Measurements from ENCODE around the gene RAB8A.
A peak's percentile ranks its signal among the peaks of the same experiment; 100 is the strongest.

Gene RAB8A

DNA sequence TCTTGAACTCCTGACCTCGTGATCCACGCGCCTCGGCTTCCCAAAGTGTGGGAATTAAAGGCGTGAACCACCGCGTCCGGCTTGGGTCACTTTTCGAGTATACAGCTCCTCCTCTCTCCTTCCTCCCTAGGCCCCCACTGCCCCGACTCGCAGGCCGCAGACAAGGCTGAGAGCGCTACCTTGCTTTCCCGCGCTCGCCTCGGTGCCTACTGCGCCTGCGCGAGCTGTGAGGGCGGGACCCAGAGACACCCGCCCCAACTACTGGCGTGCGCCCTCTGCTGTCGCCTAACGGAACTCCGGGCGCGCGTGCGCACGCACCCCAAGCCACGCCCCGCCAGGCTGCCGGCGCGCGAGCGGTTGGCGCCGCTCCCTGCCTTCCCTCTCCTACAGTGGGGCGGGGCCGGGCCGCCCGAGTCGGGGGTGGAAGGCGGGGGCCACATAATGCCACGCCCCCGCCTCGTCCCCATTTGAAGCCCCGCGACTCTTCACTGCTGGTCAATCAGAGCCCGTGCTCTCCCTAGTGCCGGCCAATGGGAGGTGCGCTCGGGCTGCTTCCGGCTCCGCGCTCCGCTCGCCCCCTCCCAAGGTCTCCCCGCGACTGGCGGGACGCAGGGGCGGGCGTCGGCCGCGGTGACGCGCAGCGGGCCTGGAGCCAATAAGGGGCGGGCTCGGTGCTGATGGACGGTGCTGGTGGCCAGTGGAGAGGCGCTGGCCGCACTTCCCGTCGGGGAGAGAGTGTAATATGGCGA, at the start of gene RAB8A:
Gene RAB8A (plus strand): TSS at position 730 of the 749 bp plus-strand sequence. CDS start 13 bp downstream, at position 743.
- peak; percentile 97 for DNase-seq (ENCODE audit: low read depth)

- DNase-seq (ENCODE audit: low read depth): no peak
Observed at GRCh38 chr19:16061943-16062342, 49.7 kb upstream of the RAB8A start.

GRCh38 chr19:16062789-16063188, 48.9 kb upstream of the RAB8A start:
- peak; percentile 53 for DNase-seq (ENCODE audit: low read depth)

DNA sequence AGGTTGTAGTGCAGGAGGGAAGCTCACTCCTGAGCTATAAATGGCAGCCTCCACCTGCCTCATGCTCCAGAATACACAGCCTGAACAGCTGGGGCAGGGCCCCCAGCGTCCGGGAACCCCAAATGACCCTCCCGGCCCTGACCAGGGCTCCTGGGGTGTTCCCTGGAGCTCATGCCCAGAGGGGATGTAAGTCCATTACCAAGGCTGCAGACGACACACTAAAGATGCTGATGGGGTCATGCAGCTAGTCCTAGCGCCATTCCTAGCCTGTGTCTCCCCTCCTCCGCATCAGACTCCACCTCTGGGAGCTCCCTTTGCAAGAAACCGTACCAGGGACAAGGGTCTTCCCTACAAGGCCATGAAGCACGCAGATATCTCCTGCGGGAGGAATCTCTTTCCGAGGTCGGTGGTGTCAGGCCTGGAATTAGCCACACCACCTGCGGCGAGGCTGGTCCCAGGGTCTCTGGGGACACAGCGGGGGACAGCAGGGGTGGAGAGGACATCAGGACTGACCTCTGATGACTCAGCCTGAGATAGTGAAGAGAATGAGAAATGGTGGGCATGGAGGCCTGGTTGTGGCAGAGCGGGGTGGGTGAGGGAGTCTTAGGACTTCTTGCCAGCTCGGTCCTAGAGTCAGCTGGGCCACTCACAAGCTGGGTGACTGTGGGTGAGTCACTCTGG, 47.3 kb upstream of the RAB8A start:
- DNase-seq (ENCODE audit: low read depth): no peak

DNA sequence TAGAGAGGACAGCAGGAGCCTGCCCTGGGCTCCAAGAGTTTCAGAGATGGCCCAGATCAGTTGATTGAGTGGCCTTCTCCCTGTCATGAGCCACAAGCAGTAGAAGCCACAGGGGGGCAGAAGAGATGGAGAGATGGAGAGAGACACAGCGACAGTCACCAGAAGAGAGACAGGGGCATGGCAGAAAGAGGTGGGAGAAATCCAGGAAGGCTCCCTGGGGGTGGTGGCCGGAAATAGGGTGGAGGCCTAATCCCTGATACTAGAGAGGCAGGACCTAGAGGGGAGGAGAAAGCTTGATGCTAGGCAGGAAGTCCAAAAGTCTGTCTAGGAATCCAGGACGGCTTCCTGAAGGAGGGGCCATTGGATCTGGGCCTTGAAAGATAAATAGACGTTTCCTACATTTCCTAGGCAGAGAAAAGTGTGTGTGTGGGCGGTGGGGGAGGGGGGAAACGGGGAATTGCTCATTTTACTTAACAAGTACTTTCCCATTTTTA, 45.0 kb upstream of the RAB8A start:
- peak; percentile 35 for DNase-seq (ENCODE audit: low read depth)

- no peak for DNase-seq (ENCODE audit: low read depth)
Observed at GRCh38 chr19:16067205-16067938, 44.3 kb upstream of the RAB8A start.

DNA sequence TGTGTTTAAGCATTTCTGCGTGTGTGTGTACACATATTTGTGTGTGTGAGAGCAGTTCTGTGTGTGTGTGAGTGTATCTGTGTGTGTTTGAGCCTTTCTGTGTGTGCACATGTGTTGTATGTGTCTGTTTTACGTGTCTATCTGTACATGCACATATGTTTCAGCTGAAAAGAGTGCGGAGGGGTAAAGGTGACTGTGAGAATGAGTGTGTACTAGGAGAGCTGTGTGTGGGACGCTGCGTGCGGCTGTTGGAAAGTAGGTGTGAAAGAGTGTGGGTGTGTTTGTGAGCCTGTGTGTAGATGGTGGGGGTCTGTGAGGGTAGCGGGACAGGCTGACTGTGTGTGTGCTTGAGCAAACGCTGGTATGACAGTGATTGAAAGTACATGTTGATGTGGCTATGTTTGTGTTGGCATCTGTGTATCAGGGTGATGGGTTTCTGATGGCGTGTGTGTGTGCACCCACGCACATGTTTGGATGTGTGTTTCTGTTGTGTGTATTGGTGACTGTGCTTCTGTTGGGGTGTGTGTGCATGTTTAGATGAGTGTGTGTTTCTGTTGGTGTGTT, 42.9 kb upstream of the RAB8A start:
- no peak for DNase-seq (ENCODE audit: low read depth)

- DNase-seq (ENCODE audit: low read depth): no peak
Observed at GRCh38 chr19:16069813-16070365, 41.8 kb upstream of the RAB8A start.

DNA sequence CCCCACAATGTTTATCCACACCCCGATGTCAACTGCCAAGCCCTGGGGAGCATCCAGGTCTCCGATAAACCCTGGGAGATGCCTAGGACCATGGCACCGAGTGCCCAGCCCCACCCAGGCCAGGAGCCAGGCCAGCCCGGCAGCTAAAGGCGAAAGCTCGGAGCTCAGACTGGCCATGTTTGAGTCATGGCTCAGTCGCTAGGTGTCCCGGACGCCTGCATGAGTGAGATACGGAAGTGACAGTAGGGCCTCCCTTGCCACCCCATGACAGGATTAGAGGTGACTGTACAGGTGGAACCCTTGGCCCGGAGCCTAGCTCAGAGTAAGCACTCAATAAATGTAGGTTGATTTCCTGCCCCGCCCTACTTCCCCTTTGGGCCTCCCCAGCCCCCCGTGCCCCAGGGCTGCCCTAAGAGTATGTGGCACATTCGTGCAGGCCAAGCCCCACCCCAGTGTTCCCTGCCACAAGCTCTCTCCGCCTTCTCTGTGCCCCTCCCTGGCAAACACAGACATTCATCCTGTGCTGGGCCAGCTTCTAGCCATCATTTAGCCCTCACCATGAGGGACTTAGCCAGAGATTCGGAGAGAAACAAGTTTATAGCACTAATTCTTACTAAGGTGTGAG, 41.2 kb upstream of the RAB8A start:
- DNase-seq (ENCODE audit: low read depth): peak; percentile 84

DNA sequence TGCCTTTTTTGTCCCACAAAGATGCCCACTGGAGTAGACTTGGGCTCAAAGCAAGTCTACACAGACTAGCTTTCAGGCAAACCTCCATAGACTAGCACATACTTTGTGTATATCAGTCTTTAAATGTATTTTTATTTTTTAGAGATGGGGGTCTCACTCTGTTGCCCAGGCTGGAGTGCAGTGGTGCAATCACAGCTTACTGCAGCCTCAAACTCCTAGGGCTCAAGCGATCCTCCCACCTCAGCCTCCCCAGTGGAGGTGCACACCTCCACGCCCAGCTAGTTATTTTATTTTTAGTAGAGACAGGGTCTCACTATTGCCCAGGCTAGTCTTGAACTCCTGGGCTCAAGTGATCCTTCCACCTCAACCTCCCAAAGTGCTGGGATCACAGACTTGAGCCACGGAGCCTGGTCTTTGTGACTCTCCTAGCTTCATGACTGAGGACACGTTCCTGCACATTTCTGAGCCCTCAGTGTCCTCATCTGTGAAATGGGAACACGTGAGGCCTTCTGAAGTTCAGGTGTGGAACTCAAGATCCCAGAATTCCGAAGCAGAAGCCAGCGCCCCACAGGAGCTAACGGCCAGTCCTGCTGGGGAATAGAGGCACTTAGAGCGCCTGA, 40.5 kb upstream of the RAB8A start:
- DNase-seq (ENCODE audit: low read depth): no peak

DNA sequence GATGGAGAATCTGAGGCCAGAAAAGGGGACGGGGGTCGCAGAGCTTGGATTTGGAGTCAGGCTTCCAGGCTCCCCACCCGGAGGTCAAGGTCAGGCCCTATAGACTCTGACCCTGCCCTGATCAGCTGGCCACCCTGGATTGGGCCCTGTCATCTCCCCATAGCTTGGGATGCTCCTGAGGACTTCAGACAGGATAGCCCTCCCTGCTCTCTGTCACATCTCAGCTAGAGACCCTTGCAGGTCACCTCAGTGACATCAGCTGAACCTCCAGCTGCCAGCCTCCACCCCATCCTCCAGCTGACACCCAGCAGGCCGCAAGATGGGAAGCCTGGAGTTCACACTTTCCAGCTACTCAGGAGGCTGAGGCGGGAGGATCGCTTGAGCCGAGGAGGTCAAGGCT, 38.2 kb upstream of the RAB8A start:
- no peak for DNase-seq (ENCODE audit: low read depth)

- no peak for DNase-seq (ENCODE audit: low read depth)
Observed at GRCh38 chr19:16073988-16074387, 37.7 kb upstream of the RAB8A start.

GRCh38 chr19:16074488-16075365, 37.0 kb upstream of the RAB8A start:
- DNase-seq (ENCODE audit: low read depth): no peak

GRCh38 chr19:16075430-16076153, 36.1 kb upstream of the RAB8A start:
- no peak for DNase-seq (ENCODE audit: low read depth)

DNA sequence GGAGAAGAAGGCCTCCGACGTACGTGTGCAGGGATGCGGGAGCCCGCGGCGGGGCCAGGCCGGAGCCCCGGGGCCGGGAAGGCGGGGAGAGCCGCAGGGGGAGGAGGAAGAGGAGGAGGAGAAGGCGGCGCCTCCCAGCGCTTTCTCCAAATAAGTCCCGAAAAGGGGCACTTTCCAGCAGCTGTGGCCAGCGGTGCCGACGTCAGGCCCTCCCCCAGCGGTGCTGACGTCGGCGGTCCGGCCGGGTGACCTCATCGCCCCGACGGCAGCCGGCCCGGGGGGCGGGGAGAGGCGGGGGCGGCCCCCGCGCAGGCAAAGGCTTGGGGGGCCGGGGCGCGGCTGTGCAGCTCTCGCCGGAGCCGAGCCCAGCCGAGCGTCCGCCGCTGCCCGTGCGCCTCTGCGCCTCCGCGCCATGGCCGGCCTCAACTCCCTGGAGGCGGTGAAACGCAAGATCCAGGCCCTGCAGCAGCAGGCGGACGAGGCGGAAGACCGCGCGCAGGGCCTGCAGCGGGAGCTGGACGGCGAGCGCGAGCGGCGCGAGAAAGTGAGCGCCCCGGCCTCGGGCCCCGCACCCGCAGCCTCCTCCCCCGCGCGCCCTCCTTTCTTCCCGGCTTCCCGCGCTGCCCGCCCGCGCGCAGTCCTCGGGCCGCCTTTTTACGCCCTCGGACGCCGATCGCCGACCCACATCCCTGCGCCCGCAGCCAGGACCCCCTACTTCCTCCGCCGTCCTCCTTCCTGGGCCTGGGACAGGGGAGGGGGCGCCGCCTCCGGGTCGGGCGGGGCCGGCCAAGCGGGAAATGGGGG, 35.3 kb upstream of the RAB8A start, which contains the start of gene TPM4:
Gene TPM4 (plus strand): TSS at position 342 of the 804 bp plus-strand sequence. CDS start 71 bp downstream, at position 413.
- DNase-seq (ENCODE audit: low read depth): peak; percentile 79

DNA sequence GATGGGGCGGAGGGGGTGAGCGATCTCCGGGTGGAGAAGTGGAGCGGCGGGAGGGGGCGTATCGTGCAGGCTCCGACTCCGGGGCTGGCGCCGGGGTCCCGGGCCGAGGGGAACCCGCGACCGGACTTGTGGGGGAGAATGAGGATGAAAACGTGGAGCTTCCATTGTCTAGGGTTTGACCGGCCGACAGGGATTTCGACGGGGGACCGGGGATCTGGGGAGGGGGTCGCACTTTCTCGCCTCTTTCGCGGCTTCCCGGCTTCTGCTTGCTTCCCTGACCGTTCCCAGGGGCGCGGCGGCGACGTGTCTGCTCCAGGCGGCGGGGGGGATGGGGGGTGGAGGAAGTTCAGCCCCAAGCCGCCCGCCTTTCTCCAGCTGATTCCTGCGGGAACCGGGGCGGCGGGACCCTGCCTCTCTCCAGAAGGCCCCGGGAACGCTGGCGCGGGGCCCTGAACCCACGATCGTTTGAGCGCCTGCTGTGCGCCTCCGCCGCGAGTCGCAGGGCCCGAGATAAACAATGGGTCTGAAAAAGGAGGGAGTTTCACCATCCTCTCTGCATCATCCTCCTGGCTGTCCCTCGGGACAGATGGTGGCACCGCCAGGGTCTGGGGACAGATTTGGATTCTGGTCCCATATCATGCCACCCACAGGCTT, 34.6 kb upstream of the RAB8A start:
- no peak for DNase-seq (ENCODE audit: low read depth)

GRCh38 chr19:16077984-16078758, 33.5 kb upstream of the RAB8A start:
- no peak for DNase-seq (ENCODE audit: low read depth)
